ENCODE measurements around the gene SHISA5.
"Not testable (repeated sequence)": the region's sequence is repeated elsewhere in the genome, so short reads cannot be mapped to it uniquely, and the experiment has no call there.

DNA sequence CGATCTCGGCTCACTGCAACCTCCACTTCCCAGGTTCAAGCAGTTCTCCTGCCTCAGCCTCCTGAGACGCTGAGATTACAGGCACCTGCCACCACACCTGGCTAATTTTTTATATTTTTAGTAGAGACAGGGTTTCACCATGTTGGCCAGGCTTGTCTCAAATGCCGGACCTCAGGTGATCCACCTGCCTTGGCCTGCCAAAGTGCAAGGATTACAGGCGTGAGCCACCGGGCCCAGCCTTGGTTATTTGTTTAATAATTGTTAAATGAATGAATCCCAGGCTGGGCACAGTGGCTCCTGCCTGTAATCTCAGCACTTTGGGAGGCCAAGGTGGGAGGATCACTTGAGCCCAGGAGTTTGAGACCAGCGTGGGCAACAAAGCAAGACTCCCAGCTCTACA, 42.2 kb downstream of the SHISA5 start:
- not testable (repeated sequence) for TF ChIP-seq RAD21 (IDR thresholded peaks at IDR 0.05; ENCODE audit: low read length); MXI1 (IDR thresholded peaks at IDR 0.05; ENCODE audit: borderline replicate concordance, low read depth, low read length); MAZ (IDR thresholded peaks at IDR 0.05; ENCODE audit: borderline replicate concordance, low read depth, low read length); POLR2A (IDR thresholded peaks at IDR 0.05; ENCODE audit: low read depth, low read length); RCOR1 (IDR thresholded peaks at IDR 0.05; ENCODE audit: insufficient replicate concordance, low read length); SMC3 (IDR thresholded peaks at IDR 0.05; ENCODE audit: low read depth, low read length); RFX5 (IDR thresholded peaks at IDR 0.05; ENCODE audit: low read depth, low read length); MAFK (IDR thresholded peaks at IDR 0.05; ENCODE audit: low read depth, low read length); NFE2L2 (IDR thresholded peaks at IDR 0.05; ENCODE audit: low read depth, low read length); FOS (IDR thresholded peaks at IDR 0.05; ENCODE audit: low read depth, low read length); CHD1 (IDR thresholded peaks at IDR 0.05; ENCODE audit: low read depth, low read length)
- TF ChIP-seq, protein P1, sequence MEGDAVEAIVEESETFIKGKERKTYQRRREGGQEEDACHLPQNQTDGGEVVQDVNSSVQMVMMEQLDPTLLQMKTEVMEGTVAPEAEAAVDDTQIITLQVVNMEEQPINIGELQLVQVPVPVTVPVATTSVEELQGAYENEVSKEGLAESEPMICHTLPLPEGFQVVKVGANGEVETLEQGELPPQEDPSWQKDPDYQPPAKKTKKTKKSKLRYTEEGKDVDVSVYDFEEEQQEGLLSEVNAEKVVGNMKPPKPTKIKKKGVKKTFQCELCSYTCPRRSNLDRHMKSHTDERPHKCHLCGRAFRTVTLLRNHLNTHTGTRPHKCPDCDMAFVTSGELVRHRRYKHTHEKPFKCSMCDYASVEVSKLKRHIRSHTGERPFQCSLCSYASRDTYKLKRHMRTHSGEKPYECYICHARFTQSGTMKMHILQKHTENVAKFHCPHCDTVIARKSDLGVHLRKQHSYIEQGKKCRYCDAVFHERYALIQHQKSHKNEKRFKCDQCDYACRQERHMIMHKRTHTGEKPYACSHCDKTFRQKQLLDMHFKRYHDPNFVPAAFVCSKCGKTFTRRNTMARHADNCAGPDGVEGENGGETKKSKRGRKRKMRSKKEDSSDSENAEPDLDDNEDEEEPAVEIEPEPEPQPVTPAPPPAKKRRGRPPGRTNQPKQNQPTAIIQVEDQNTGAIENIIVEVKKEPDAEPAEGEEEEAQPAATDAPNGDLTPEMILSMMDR (conservative IDR thresholded peaks at IDR 0.05; ENCODE audit: low read depth, low read length), result not testable (repeated sequence)
- TF ChIP-seq, protein P2, sequence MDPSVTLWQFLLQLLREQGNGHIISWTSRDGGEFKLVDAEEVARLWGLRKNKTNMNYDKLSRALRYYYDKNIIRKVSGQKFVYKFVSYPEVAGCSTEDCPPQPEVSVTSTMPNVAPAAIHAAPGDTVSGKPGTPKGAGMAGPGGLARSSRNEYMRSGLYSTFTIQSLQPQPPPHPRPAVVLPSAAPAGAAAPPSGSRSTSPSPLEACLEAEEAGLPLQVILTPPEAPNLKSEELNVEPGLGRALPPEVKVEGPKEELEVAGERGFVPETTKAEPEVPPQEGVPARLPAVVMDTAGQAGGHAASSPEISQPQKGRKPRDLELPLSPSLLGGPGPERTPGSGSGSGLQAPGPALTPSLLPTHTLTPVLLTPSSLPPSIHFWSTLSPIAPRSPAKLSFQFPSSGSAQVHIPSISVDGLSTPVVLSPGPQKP (IDR thresholded peaks at IDR 0.05; ENCODE audit: borderline replicate concordance, low read depth, low read length), result not testable (repeated sequence)
- TF ChIP-seq, protein P3, sequence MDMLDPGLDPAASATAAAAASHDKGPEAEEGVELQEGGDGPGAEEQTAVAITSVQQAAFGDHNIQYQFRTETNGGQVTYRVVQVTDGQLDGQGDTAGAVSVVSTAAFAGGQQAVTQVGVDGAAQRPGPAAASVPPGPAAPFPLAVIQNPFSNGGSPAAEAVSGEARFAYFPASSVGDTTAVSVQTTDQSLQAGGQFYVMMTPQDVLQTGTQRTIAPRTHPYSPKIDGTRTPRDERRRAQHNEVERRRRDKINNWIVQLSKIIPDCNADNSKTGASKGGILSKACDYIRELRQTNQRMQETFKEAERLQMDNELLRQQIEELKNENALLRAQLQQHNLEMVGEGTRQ (IDR thresholded peaks at IDR 0.05; ENCODE audit: low read depth, low read length), result not testable (repeated sequence)
